Measurements from ENCODE around the gene MCOLN3. TPM values are rescaled to one million over a fixed set of nuclear protein-coding genes. Genes with fewer than 3 reads are reported as not detected.

Gene MCOLN3
- total and polyA plus RNA-seq, 2 of the 4 experiments (the other 2 are of a cell fraction), result 0.03 TPM; not detected in 1

GRCh38 chr1:85062425-85063026 is 14.2 kb upstream of the MCOLN3 start:
- intact Hi-C loops (cut with micrococcal nuclease), result no loop called here
- H3K79me1 ChIP-seq (ENCODE audit: low read depth in 1 of 2, low read length in 2 of 2), result no peaks in the 10 kb centered on the region
- no TSS peak for BruUV-seq (replicated peaks)
- no peak overlapping the region for H2BK5ac ChIP-seq (ENCODE audit: low read depth, low read length, poor library complexity, severe bottlenecking)
- peaks cover 2% of the 10 kb centered on the region for H3K27me3 ChIP-seq (ENCODE audit: control insufficient read depth, insufficient read depth, low read length)
- no peak overlapping the region for H3K18ac ChIP-seq (ENCODE audit: low read depth, low read length)
- peak overlapping the region; percentile 31; the same call in 1 of the 2 replicates for H3K9ac ChIP-seq (ENCODE audit: low read depth, low read length)
- dilution Hi-C loops (cut with HindIII; ENCODE audit: low sequenced_read_pairs, unreplicated experiment), result no loop called here
- H4K20me1 ChIP-seq (ENCODE audit: insufficient read depth, low read length), result no peaks in the 10 kb centered on the region
- H3K4ac ChIP-seq (ENCODE audit: low read depth, low read length), result no peak overlapping the region
- ChIA-PET CTCF (interaction anchor here (0.8 to 2.0 kb wide), 3 partner anchors 20 to 192 kb away, joined by 3 to 5 read pairs (median 3); no protein-coding TSS in a partner anchor), POLR2A (ENCODE audit: unreplicated experiment) (interaction anchor here (0.6 kb wide), 1 partner anchor 90 kb away, joined by 3 read pairs; no protein-coding TSS in a partner anchor)
- H4K8ac ChIP-seq (ENCODE audit: low read depth in 2 of 2, low read length in 2 of 2), result peak overlapping the region in 1 of 2 experiments; percentile 33; a peak in 1 of 4 replicates
- H3K4me1 ChIP-seq (ENCODE audit: control insufficient read depth, insufficient read depth, low read length), result no peaks in the 10 kb centered on the region
- TF ChIP-seq MAFK (IDR thresholded peaks at IDR 0.05; ENCODE audit: low read depth, low read length) (peak; percentile 58), RCOR1 (IDR thresholded peaks at IDR 0.05; ENCODE audit: insufficient replicate concordance, low read length) (no peak)
- no peak overlapping the region for H3K27ac ChIP-seq (ENCODE audit: insufficient read depth, low read length)
- peak overlapping the region; percentile 94 for H2AFZ ChIP-seq (replicated peaks; ENCODE audit: low read length, poor library complexity)
- no peaks in the 10 kb centered on the region for H3K36me3 ChIP-seq (ENCODE audit: control insufficient read depth, insufficient read depth, low read length)
- H4K5ac ChIP-seq (ENCODE audit: low read depth, low read length), result no peak overlapping the region
- ATAC-seq (ENCODE audit: low read depth) (peak; percentile 36), DNase-seq (no peak)
- H3K23ac ChIP-seq (ENCODE audit: low read depth, low read length), result no peak overlapping the region
- H3K9me1 ChIP-seq (ENCODE audit: insufficient read depth, low read length), result no peaks in the 10 kb centered on the region
- in situ Hi-C loops (cut with MboI; ENCODE audit: low sequenced_read_pairs), result no loop called here
- peak overlapping the region; percentile 49 for H3K4me3 ChIP-seq (ENCODE audit: insufficient read depth, low read depth, low read length)
- H2BK20ac ChIP-seq (ENCODE audit: low read depth, low read length), result no peak overlapping the region
- H2BK120ac ChIP-seq (ENCODE audit: low read depth, low read length), result no peak overlapping the region
- H2AK9ac ChIP-seq (replicated peaks; ENCODE audit: low read depth, low read length, poor library complexity), result no peak overlapping the region
- no peak overlapping the region for H3K56ac ChIP-seq (ENCODE audit: extremely low read depth, insufficient read depth, low read length)
- no peak overlapping the region for H2BK15ac ChIP-seq (ENCODE audit: low read depth, low read length)
- no peak overlapping the region for H3K14ac ChIP-seq (replicated peaks; ENCODE audit: low read depth, low read length)
- WGBS, 2 experiments (ENCODE audit: extremely low coverage in 2 of 2, insufficient read length in 1 of 2), result no CpG with 5 or more reads among the region's 7 CpGs
- H3K4me2 ChIP-seq (ENCODE audit: low read depth, low read length), result peak overlapping the region; percentile 80
- H4K91ac ChIP-seq (ENCODE audit: insufficient read depth, low read depth, low read length), result no peak overlapping the region
- H2AK5ac ChIP-seq (ENCODE audit: low read depth, low read length), result no peak overlapping the region
- no peaks in the 10 kb centered on the region for H3K9me3 ChIP-seq (ENCODE audit: control insufficient read depth, insufficient read depth, low read length)

Data from IMR-90 (cell line).